ENCODE measurements around the gene NMNAT3.

NMNAT3 gene

GRCh38 chr3:139677388-139678155 is at the start of gene NMNAT3:
NMNAT3 (minus strand) TSS chr3:139677972; CDS start chr3:139627724, 50,248 bp downstream.
- TF ChIP-seq, protein P1, sequence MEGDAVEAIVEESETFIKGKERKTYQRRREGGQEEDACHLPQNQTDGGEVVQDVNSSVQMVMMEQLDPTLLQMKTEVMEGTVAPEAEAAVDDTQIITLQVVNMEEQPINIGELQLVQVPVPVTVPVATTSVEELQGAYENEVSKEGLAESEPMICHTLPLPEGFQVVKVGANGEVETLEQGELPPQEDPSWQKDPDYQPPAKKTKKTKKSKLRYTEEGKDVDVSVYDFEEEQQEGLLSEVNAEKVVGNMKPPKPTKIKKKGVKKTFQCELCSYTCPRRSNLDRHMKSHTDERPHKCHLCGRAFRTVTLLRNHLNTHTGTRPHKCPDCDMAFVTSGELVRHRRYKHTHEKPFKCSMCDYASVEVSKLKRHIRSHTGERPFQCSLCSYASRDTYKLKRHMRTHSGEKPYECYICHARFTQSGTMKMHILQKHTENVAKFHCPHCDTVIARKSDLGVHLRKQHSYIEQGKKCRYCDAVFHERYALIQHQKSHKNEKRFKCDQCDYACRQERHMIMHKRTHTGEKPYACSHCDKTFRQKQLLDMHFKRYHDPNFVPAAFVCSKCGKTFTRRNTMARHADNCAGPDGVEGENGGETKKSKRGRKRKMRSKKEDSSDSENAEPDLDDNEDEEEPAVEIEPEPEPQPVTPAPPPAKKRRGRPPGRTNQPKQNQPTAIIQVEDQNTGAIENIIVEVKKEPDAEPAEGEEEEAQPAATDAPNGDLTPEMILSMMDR (IDR thresholded peaks at IDR 0.05; ENCODE audit: low read depth, low read length, missing control alignments): no peak
- Histone ChIP-seq H3K36me3 (replicated peaks) (no peaks in the 10 kb centered on the region), H3K4me3 (ENCODE audit: low read depth, low read length) (peak within 1 kb of the TSS; percentile 71), H3K27ac (no peak within 1 kb of the TSS), H3K27me3 (replicated peaks) (no peaks in the 10 kb centered on the region)
- peak; percentile 32 for DNase-seq
- in situ Hi-C loops (cut with HindIII; ENCODE audit: low pct_ligation_motif_present, low sequenced_read_pairs): no loop called here

- Histone ChIP-seq H3K27ac (no peak overlapping the region), H3K36me3 (replicated peaks) (no peaks in the 10 kb centered on the region), H3K27me3 (replicated peaks) (no peaks in the 10 kb centered on the region), H3K4me3 (ENCODE audit: low read depth, low read length) (no peak overlapping the region)
- in situ Hi-C loops (cut with HindIII; ENCODE audit: low pct_ligation_motif_present, low sequenced_read_pairs): no loop called here
- TF ChIP-seq, protein P1 (IDR thresholded peaks at IDR 0.05; ENCODE audit: low read depth, low read length, missing control alignments): no peak
- DNase-seq: no peak
Measured at GRCh38 chr3:139721370-139721769, 43.6 kb upstream of the NMNAT3 start.

GRCh38 chr3:139718415-139718814 is 40.6 kb upstream of the NMNAT3 start:
- no peak overlapping the region for H3K27ac ChIP-seq
- no peaks in the 10 kb centered on the region for H3K27me3 ChIP-seq (replicated peaks)
- peak; percentile 65 for DNase-seq
- H3K36me3 ChIP-seq (replicated peaks): no peaks in the 10 kb centered on the region
- no peak overlapping the region for H3K4me3 ChIP-seq (ENCODE audit: low read depth, low read length)
- TF ChIP-seq, protein P1 (IDR thresholded peaks at IDR 0.05; ENCODE audit: low read depth, low read length, missing control alignments): peak; percentile 92
- in situ Hi-C loops (cut with HindIII; ENCODE audit: low pct_ligation_motif_present, low sequenced_read_pairs): no loop called here

DNA sequence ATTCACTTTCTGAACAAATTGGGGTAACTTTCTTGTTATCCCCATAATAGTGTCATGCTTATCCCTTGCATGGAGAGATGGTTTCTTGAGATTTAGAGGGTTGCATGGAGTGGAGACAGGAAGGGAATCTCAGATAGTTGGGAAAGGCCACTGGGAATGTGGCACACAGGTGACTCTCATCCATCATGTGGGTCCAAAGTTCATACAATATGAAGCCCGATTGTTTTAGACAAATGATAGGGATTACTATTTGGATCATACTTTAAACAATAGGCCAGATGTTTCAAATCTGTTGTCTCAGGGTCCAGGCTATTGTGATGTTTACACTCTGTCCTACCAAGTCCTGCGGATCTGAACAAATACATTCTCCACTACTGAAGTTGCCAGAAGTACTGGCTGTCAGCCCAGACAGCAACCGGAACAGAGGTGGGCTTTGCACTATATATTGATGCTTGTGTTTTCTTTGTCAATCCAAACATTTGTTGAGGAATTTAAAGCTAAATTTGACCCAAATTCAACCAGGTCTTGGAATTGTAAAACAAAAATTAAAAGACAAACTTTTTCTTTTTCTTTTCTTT is 39.2 kb upstream of the NMNAT3 start:
- Histone ChIP-seq H3K27me3 (replicated peaks) (no peaks in the 10 kb centered on the region), H3K4me3 (ENCODE audit: low read depth, low read length) (no peak overlapping the region), H3K27ac (no peak overlapping the region), H3K36me3 (replicated peaks) (no peaks in the 10 kb centered on the region)
- no peak for DNase-seq
- TF ChIP-seq, protein P1 (IDR thresholded peaks at IDR 0.05; ENCODE audit: low read depth, low read length, missing control alignments): no peak
- in situ Hi-C loops (cut with HindIII; ENCODE audit: low pct_ligation_motif_present, low sequenced_read_pairs): no loop called here

DNA sequence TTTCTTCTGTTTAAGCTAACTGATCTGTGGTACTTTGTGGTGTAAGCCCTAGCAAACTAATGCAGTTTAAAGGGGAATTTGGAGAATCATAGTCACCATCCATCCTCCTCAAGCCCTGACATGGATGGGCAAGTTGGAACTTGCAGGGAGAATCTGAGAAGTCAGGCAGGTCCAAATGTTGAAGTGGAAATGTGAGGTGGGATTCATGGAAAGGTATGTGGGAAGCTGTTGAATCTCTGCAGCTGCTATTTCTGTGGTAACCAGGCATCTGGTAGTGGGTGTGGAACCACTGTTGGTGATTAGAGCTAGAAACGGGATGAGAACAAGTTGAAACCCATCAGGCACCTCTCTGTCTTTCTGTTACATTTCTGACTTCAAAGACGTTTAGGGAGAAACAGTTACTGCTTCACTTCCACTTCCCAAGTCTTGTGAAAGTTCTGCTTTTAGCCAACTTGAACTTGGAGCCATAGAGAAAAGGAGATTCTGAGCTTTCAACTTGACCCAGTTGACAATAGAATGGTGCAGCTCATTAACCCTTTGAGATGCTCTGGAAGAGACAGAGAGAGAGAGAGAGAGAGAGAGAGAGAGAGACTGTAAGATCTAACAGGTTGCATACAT is 38.1 kb upstream of the NMNAT3 start:
- TF ChIP-seq, protein P1 (IDR thresholded peaks at IDR 0.05; ENCODE audit: low read depth, low read length, missing control alignments): no peak
- in situ Hi-C loops (cut with HindIII; ENCODE audit: low pct_ligation_motif_present, low sequenced_read_pairs): no loop called here
- H3K27ac ChIP-seq: no peak overlapping the region

More for the DNA sequence above, 38.1 kb upstream of the NMNAT3 start:
- H3K27me3 ChIP-seq (replicated peaks): no peaks in the 10 kb centered on the region
- no peak for DNase-seq
- no peak overlapping the region for H3K4me3 ChIP-seq (ENCODE audit: low read depth, low read length)
- no peaks in the 10 kb centered on the region for H3K36me3 ChIP-seq (replicated peaks)
